Parathyroid adenoma (tissue), 2 donors: Measurements from ENCODE around the gene ACACB.

Experiments used
- H2AFZ ChIP-seq: fragments of 300-600 bp; sonication (generic); one replicate; pipeline ENCODE4 v1.7.0; 2017; ENCODE audit warnings: antibody characterized with exemption, mild to moderate bottlenecking
- H3K27ac ChIP-seq: fragments of 300-600 bp; sonication (generic); one replicate; pipeline ENCODE4 v1.7.0; 2017
- H3K27me3 ChIP-seq: fragments of 300-600 bp; sonication (generic); one replicate; pipeline ENCODE4 v1.7.0; 2017; ENCODE audit warnings: low read length; ENCODE audit not compliant: control insufficient read depth, insufficient read depth
- H3K36me3 ChIP-seq: fragments of 300-600 bp; sonication (generic); one replicate; pipeline ENCODE4 v1.7.0; 2017; ENCODE audit warnings: low read length; ENCODE audit not compliant: control insufficient read depth, insufficient read depth
- H3K4me1 ChIP-seq: fragments of 300-600 bp; sonication (generic); one replicate; pipeline ENCODE4 v1.7.0; 2017; ENCODE audit warnings: control low read depth
- H3K4me2 ChIP-seq: fragments of 300-600 bp; sonication (generic); one replicate; pipeline ENCODE4 v1.7.0; 2017; ENCODE audit warnings: low read length
- H3K4me3 ChIP-seq: fragments of 300-600 bp; sonication (generic); one replicate; pipeline ENCODE4 v1.7.0; 2017; ENCODE audit warnings: low read depth, low read length
- H3K79me2 ChIP-seq: fragments of 300-600 bp; sonication (generic); one replicate; pipeline ENCODE4 v1.7.0; 2017; ENCODE audit warnings: control low read depth
- H3K9ac ChIP-seq: fragments of 300-600 bp; sonication (generic); one replicate; pipeline ENCODE4 v1.7.0; 2017; ENCODE audit warnings: mild to moderate bottlenecking
- H3K9me3 ChIP-seq: fragments of 300-600 bp; sonication (generic); one replicate; pipeline ENCODE4 v1.7.0; 2017; ENCODE audit warnings: low read length; ENCODE audit not compliant: control insufficient read depth
- TF ChIP-seq, protein P1 (sequence below): fragments of 300-600 bp; sonication (generic); IDR thresholded peaks from one replicate; pipeline ENCODE4 v1.7.0; 2017; ENCODE audit warnings: antibody characterized with exemption, mild to moderate bottlenecking
- donor health status: primary hyperparathyroidism.

ACACB gene

DNA sequence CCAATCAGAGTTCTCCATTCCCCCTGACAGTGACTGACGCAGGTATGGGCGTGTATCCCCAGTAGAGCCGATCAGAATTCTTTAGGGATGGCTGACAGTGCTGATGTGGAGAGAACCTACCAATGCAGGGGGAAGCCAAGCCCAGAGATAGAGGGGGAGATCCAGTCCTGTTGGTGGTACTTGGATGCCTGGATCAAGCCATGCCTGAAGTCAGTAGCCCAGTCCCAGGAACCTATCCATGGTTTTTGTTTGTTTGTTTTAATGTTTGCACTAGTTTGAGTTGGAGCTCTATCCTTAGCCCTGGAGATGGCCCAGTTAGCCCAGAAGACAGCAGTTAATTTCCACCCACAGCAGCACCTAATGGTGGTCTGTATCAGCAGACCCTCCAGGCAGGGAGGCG, 152.5 kb downstream of the ACACB start:
- no peaks in the 10 kb centered on the region for H3K27me3 ChIP-seq
- no peak overlapping the region for H3K9ac ChIP-seq
- no peak overlapping the region for H2AFZ ChIP-seq
- H3K4me3 ChIP-seq, result no peak overlapping the region
- no peaks in the 10 kb centered on the region for H3K4me1 ChIP-seq
- no peak overlapping the region for H3K27ac ChIP-seq
- H3K4me2 ChIP-seq, result no peak overlapping the region
- H3K36me3 ChIP-seq, result no peaks in the 10 kb centered on the region
- TF ChIP-seq, protein P1, sequence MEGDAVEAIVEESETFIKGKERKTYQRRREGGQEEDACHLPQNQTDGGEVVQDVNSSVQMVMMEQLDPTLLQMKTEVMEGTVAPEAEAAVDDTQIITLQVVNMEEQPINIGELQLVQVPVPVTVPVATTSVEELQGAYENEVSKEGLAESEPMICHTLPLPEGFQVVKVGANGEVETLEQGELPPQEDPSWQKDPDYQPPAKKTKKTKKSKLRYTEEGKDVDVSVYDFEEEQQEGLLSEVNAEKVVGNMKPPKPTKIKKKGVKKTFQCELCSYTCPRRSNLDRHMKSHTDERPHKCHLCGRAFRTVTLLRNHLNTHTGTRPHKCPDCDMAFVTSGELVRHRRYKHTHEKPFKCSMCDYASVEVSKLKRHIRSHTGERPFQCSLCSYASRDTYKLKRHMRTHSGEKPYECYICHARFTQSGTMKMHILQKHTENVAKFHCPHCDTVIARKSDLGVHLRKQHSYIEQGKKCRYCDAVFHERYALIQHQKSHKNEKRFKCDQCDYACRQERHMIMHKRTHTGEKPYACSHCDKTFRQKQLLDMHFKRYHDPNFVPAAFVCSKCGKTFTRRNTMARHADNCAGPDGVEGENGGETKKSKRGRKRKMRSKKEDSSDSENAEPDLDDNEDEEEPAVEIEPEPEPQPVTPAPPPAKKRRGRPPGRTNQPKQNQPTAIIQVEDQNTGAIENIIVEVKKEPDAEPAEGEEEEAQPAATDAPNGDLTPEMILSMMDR, result no peak
- no peaks in the 10 kb centered on the region for H3K79me2 ChIP-seq
- no peaks in the 10 kb centered on the region for H3K9me3 ChIP-seq

- Histone ChIP-seq H2AFZ (no peak overlapping the region), H3K27me3 (no peaks in the 10 kb centered on the region), H3K4me3 (no peak overlapping the region), H3K9me3 (no peaks in the 10 kb centered on the region), H3K9ac (no peak overlapping the region), H3K27ac (no peak overlapping the region), H3K4me2 (no peak overlapping the region), H3K36me3 (no peaks in the 10 kb centered on the region), H3K4me1 (no peaks in the 10 kb centered on the region), H3K79me2 (no peaks in the 10 kb centered on the region)
- TF ChIP-seq, protein P1, result no peak
Measured at GRCh38 chr12:109269428-109269827, 153.0 kb downstream of the ACACB start.

- no peaks in the 10 kb centered on the region for H3K79me2 ChIP-seq
- no peaks in the 10 kb centered on the region for H3K4me1 ChIP-seq
- no peaks in the 10 kb centered on the region for H3K27me3 ChIP-seq
- no peak overlapping the region for H3K4me3 ChIP-seq
- H3K27ac ChIP-seq, result no peak overlapping the region
- no peaks in the 10 kb centered on the region for H3K9me3 ChIP-seq
- H2AFZ ChIP-seq, result no peak overlapping the region
- H3K4me2 ChIP-seq, result no peak overlapping the region
- TF ChIP-seq, protein P1, result no peak
- no peaks in the 10 kb centered on the region for H3K36me3 ChIP-seq
- no peak overlapping the region for H3K9ac ChIP-seq
Measured at GRCh38 chr12:109270494-109270893, 154.1 kb downstream of the ACACB start.

DNA sequence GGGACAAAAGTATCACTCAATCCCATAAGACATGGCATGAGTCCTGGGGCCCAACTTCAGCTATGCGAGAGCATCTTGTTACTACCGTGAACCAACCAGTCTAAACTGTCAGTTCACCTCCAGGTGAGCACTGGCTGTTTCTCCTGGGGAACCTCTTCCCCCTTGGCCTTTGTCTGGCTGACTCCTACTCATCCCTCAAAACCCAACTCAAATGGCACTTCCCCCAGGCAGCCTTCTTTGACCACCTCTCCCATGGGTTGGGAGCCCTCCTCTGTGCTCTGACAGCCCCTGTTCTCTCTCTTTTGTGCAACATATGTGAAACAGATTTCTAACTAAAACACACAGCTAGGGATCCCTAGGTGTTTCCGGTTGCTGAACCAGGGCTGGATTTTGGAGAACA, 155.0 kb downstream of the ACACB start:
- H3K9me3 ChIP-seq, result no peaks in the 10 kb centered on the region
- H3K36me3 ChIP-seq, result no peaks in the 10 kb centered on the region
- no peak overlapping the region for H3K4me3 ChIP-seq

GRCh38 chr12:109273354-109273753, 157.0 kb downstream of the ACACB start:
- TF ChIP-seq, protein P1, result no peak
- Histone ChIP-seq H2AFZ (no peak overlapping the region), H3K9me3 (no peaks in the 10 kb centered on the region), H3K79me2 (no peaks in the 10 kb centered on the region), H3K36me3 (no peaks in the 10 kb centered on the region), H3K27me3 (no peaks in the 10 kb centered on the region), H3K9ac (no peak overlapping the region), H3K27ac (no peak overlapping the region), H3K4me1 (no peaks in the 10 kb centered on the region), H3K4me2 (no peak overlapping the region), H3K4me3 (no peak overlapping the region)

More for the DNA sequence above, 155.0 kb downstream of the ACACB start:
- Histone ChIP-seq H3K9ac (no peak overlapping the region), H2AFZ (no peak overlapping the region), H3K27ac (no peak overlapping the region), H3K79me2 (no peaks in the 10 kb centered on the region), H3K4me1 (no peaks in the 10 kb centered on the region), H3K4me2 (no peak overlapping the region), H3K27me3 (no peaks in the 10 kb centered on the region)
- TF ChIP-seq, protein P1, result no peak
